Erythroblast (primary cell): ENCODE results near the gene NMT1.

ENCODE experiments used
- GATA1 ChIP-seq: IDR thresholded peaks from 2 replicates; pipeline ENCODE4 v1.6.1; 2011; ENCODE audit warnings: low read depth, mild to moderate bottlenecking, control low read depth, low read length, moderate library complexity
- POLR2A ChIP-seq: IDR thresholded peaks from 2 replicates; pipeline ENCODE4 v1.6.1; 2011; ENCODE audit warnings: mild to moderate bottlenecking, low read length

- TF ChIP-seq GATA1 (no peak), POLR2A (no peak)
Measured at GRCh38 chr17:45038728-45039634, 22.1 kb upstream of the NMT1 start.
